IPS-20b (cell line): ENCODE data around the gene LRRC32.

Experiments used
- H3K27ac ChIP-seq: one replicate; pipeline ENCODE4 v1.5.1; 2013; ENCODE audit warnings: low read length
- H3K27me3 ChIP-seq: 2 replicates; pipeline ENCODE4 v1.6.1; 2013; ENCODE audit warnings: mild to moderate bottlenecking, low read length, inconsistent platforms; ENCODE audit not compliant: insufficient read depth
- H3K36me3 ChIP-seq: 2 replicates; pipeline ENCODE4 v1.6.1; 2013; ENCODE audit warnings: low read depth, mild to moderate bottlenecking, inconsistent platforms, low read length, moderate library complexity; ENCODE audit not compliant: insufficient read depth
- H3K4me1 ChIP-seq: 2 replicates; pipeline ENCODE4 v1.6.1; 2013; ENCODE audit warnings: mild to moderate bottlenecking, control low read depth, inconsistent platforms, low read length, moderate library complexity; ENCODE audit not compliant: insufficient read depth
- H3K4me3 ChIP-seq: 2 replicates; pipeline ENCODE4 v1.5.1; 2013; ENCODE audit warnings: mild to moderate bottlenecking, low read length, inconsistent platforms
- H3K9ac ChIP-seq: 2 replicates; pipeline ENCODE4 v1.6.1; 2013; ENCODE audit warnings: low read depth, mild to moderate bottlenecking, inconsistent platforms, low read length, moderate library complexity
- H3K9me3 ChIP-seq: 2 replicates; pipeline ENCODE4 v1.6.1; 2013; ENCODE audit warnings: mild to moderate bottlenecking, low read depth, low read length, inconsistent platforms; ENCODE audit not compliant: insufficient read depth

The LRRC32 gene

GRCh38 chr11:76698321-76699043 lies 27.9 kb upstream of the LRRC32 start:
- Histone ChIP-seq H3K9me3 (no peaks in the 10 kb centered on the region), H3K4me3 (no peak overlapping the region), H3K4me1 (no peaks in the 10 kb centered on the region; the same call in 1 of the 2 replicates), H3K9ac (no peak overlapping the region), H3K36me3 (no peaks in the 10 kb centered on the region), H3K27ac (no peak overlapping the region), H3K27me3 (no peaks in the 10 kb centered on the region)

DNA sequence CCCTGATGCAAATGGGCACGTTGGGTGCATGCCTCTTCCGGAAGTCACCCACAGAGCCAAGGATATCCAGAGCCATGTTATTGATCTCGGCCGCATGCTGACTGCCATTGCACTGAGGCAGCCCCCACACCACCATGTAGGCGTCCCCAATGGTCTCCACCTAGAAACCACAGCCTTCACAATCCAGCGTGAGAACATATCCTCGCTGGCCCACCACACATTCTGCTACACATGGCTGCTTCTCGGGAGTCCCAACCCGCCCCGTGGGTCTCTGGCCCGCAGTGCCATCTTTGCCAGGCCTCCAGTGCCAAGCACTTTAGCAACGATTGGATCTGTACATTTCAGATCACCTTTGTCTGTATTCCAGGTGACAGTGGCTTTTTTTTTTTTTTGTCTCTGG lies 26.2 kb upstream of the LRRC32 start:
- H3K9ac ChIP-seq, result no peak overlapping the region
- H3K36me3 ChIP-seq, result no peaks in the 10 kb centered on the region
- H3K9me3 ChIP-seq, result no peaks in the 10 kb centered on the region
- no peaks in the 10 kb centered on the region; the same call in 1 of the 2 replicates for H3K4me1 ChIP-seq
- H3K27ac ChIP-seq, result no peak overlapping the region
- no peaks in the 10 kb centered on the region for H3K27me3 ChIP-seq
- no peak overlapping the region for H3K4me3 ChIP-seq

- H3K9ac ChIP-seq, result no peak overlapping the region
- no peak overlapping the region for H3K4me3 ChIP-seq
- H3K36me3 ChIP-seq, result no peaks in the 10 kb centered on the region
- H3K4me1 ChIP-seq, result no peaks in the 10 kb centered on the region; the same call in 1 of the 2 replicates
- no peaks in the 10 kb centered on the region for H3K9me3 ChIP-seq
- no peak overlapping the region for H3K27ac ChIP-seq
- H3K27me3 ChIP-seq, result no peaks in the 10 kb centered on the region
Measured at GRCh38 chr11:76695771-76696170, 25.2 kb upstream of the LRRC32 start.

GRCh38 chr11:76695133-76695532 lies 24.6 kb upstream of the LRRC32 start:
- H3K36me3 ChIP-seq, result no peaks in the 10 kb centered on the region
- no peak overlapping the region for H3K27ac ChIP-seq
- H3K4me1 ChIP-seq, result no peaks in the 10 kb centered on the region; the same call in 1 of the 2 replicates
- H3K9me3 ChIP-seq, result no peaks in the 10 kb centered on the region
- H3K9ac ChIP-seq, result no peak overlapping the region
- no peaks in the 10 kb centered on the region for H3K27me3 ChIP-seq
- H3K4me3 ChIP-seq, result no peak overlapping the region

DNA sequence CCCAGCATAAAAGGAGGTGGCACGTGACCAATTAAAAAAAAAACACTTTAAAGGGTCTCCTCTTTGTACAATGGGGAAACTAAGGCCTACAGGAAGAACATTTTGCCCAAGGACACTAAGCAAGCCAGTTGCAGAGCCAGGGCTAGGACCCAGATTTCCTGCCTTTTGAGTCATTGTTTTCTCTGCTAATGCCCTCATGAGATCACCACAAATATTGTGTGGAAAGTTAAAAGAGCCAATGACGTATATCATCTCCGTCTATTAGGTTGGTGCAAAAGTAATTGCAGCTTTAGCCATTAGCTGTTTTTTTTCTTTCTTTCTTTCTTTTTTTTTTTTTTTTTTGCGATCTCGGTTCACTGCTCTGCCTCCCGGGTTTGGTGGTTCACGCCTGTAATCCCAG lies 24.1 kb upstream of the LRRC32 start:
- no peaks in the 10 kb centered on the region for H3K9me3 ChIP-seq
- no peaks in the 10 kb centered on the region for H3K36me3 ChIP-seq
- no peak overlapping the region for H3K4me3 ChIP-seq
- H3K27ac ChIP-seq, result no peak overlapping the region
- H3K9ac ChIP-seq, result no peak overlapping the region
- no peaks in the 10 kb centered on the region; the same call in 1 of the 2 replicates for H3K4me1 ChIP-seq
- H3K27me3 ChIP-seq, result no peaks in the 10 kb centered on the region

DNA sequence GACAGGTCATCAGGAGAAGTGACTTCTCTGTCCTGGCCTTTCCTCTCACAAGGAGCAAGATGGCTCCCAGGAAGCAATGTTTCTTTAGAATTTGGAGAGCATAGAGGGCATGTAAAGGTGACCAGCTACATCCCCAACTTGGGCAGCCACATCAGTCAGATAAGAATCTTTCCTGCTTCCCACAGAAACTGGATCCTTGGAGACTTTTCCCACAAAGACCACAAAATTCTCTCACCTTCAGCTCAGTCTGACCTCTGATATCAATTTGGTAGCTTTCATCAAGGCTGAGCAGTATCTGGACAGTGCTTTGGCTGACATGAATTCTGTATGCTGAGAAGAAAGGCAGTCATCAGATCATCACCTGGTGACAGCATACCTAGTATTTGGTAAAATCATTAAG lies 23.3 kb upstream of the LRRC32 start:
- H3K9ac ChIP-seq, result no peak overlapping the region
- no peak overlapping the region for H3K4me3 ChIP-seq
- H3K9me3 ChIP-seq, result no peaks in the 10 kb centered on the region
- H3K27me3 ChIP-seq, result no peaks in the 10 kb centered on the region
- no peak overlapping the region for H3K27ac ChIP-seq
- no peaks in the 10 kb centered on the region; the same call in 1 of the 2 replicates for H3K4me1 ChIP-seq
- H3K36me3 ChIP-seq, result no peaks in the 10 kb centered on the region

- Histone ChIP-seq H3K4me1 (no peaks in the 10 kb centered on the region), H3K36me3 (no peaks in the 10 kb centered on the region), H3K4me3 (no peak overlapping the region), H3K27ac (no peak overlapping the region), H3K27me3 (no peaks in the 10 kb centered on the region), H3K9ac (no peak overlapping the region), H3K9me3 (no peaks in the 10 kb centered on the region)
Measured at GRCh38 chr11:76692956-76693355, 22.4 kb upstream of the LRRC32 start.

GRCh38 chr11:76691655-76692054 lies 21.1 kb upstream of the LRRC32 start:
- H3K36me3 ChIP-seq, result no peaks in the 10 kb centered on the region
- H3K27ac ChIP-seq, result no peak overlapping the region
- no peaks in the 10 kb centered on the region for H3K9me3 ChIP-seq
- no peaks in the 10 kb centered on the region for H3K27me3 ChIP-seq
- H3K4me1 ChIP-seq, result no peaks in the 10 kb centered on the region
- no peak overlapping the region for H3K4me3 ChIP-seq
- no peak overlapping the region for H3K9ac ChIP-seq

GRCh38 chr11:76690736-76691135 lies 20.2 kb upstream of the LRRC32 start:
- no peak overlapping the region for H3K4me3 ChIP-seq
- H3K36me3 ChIP-seq, result no peaks in the 10 kb centered on the region
- H3K27me3 ChIP-seq, result no peaks in the 10 kb centered on the region
- H3K9ac ChIP-seq, result no peak overlapping the region
- no peaks in the 10 kb centered on the region for H3K9me3 ChIP-seq
- H3K4me1 ChIP-seq, result no peaks in the 10 kb centered on the region; the same call in 1 of the 2 replicates
- H3K27ac ChIP-seq, result no peak overlapping the region

DNA sequence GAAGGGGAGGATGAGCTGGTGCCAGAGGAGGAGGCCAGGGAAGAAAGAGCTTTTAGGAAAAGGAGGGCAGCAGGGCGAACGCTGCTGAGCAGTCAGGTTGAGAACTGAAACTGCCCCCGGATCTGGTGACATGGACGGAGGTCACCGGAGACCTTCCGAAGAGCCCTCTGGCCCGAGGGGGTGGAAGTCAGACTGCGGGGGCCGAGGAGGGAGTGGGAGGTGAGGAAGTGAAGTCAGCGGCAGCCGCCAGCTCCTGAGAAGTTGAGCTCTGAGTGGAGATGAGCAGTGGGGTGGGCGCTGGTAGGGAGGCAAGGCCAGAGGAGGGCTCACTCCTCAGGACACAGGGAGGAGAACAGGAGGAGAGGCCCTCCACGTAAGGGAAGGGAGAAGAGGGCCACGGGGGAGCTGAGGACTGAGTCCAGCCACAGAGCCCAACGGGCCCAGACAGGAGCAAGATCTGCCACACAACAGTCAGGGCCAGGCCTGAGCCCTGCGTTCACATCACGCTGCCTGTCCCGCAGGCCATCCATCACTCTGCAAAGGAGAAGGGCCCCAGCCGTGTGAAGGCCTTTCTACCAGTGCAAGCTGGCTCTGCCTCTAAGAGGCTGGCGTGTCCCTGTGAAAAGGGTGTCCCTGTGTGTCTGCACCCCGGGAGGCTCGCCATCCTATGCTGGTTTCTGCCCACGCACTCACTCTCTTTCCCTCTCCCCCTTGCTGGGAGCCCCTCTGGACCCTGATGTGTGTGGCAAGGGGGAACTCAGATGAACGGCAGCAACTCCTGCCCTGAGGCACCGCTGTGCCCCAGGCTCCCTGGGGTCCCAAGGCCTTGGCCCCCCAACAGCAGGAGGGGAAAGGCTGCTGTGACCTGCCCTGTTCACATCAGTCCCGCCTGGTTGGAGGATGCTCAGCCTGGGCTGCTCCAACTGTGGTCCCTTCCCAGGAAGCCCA lies 19.0 kb upstream of the LRRC32 start:
- no peak overlapping the region for H3K27ac ChIP-seq
- H3K9me3 ChIP-seq, result no peaks in the 10 kb centered on the region
- H3K4me1 ChIP-seq, result no peaks in the 10 kb centered on the region; the same call in 1 of the 2 replicates
- H3K36me3 ChIP-seq, result no peaks in the 10 kb centered on the region
- H3K27me3 ChIP-seq, result no peaks in the 10 kb centered on the region
- H3K4me3 ChIP-seq, result no peak overlapping the region
- no peak overlapping the region for H3K9ac ChIP-seq

GRCh38 chr11:76688146-76688545 lies 17.6 kb upstream of the LRRC32 start:
- Histone ChIP-seq H3K9me3 (no peaks in the 10 kb centered on the region), H3K4me3 (no peak overlapping the region), H3K4me1 (no peaks in the 10 kb centered on the region; the same call in 1 of the 2 replicates), H3K9ac (no peak overlapping the region), H3K27ac (no peak overlapping the region), H3K27me3 (no peaks in the 10 kb centered on the region), H3K36me3 (no peaks in the 10 kb centered on the region)
